NB4 (cell line): ENCODE data around the gene COG3.

Source experiments
- CTCF ChIP-seq: IDR thresholded peaks from one replicate; pipeline ENCODE4 v1.5.1; 2012; ENCODE audit warnings: low read depth, low read length
- MYC ChIP-seq: IDR thresholded peaks from 2 replicates; pipeline ENCODE4 v1.6.1; 2011; ENCODE audit warnings: low read depth, low read length
- POLR2A ChIP-seq: IDR thresholded peaks from 2 replicates; pipeline ENCODE4 v1.6.1; 2011; ENCODE audit warnings: mild to moderate bottlenecking; ENCODE audit not compliant: insufficient read length; ENCODE audit errors: extremely low read depth

- no peak for TF ChIP-seq CTCF
- TF ChIP-seq POLR2A: no peak
- no peak for TF ChIP-seq MYC
Observed at GRCh38 chr13:45536224-45536623, 71.5 kb downstream of the COG3 start.
